HepG2 (cell line): ENCODE data around the gene NDUFS7. TPM values are rescaled to one million over a fixed set of nuclear protein-coding genes. Genes with fewer than 3 reads are reported as not detected.

Source experiments
- ATAC-seq: fragments of 200-7000 bp; cut with Tn5 transposase; 3 replicates; pipeline ENCODE4 v1.9.1; 2020; ENCODE audit warnings: mild to moderate bottlenecking, moderate library complexity
- BruUV-seq: library from RNA; stranded (reverse); fragments of 400-500 nt; replicated peaks from 2 replicates; lab custom pipeline; 2021; lab: Mats Ljungman, UMichigan
- CTCF ChIA-PET: fragments of 300-600 bp; formaldehyde crosslinking; extraction: SDS; loops from one replicate; lab custom pipeline; 2021; ENCODE audit warnings: low total read pairs, inconsistent platforms, low intra/inter-chr PET ratio; lab: Yijun Ruan, JAX
- POLR2A ChIA-PET: fragments of 350-600 bp; sonication (Branson Sonifier 250); formaldehyde crosslinking; loops from one replicate; lab custom pipeline; 2020; ENCODE audit warnings: antibody characterized with exemption, inconsistent platforms; lab: Yijun Ruan, JAX
- DNase-seq: peaks from one replicate; pipeline ENCODE4 v3.0.0-alpha.2; 2015; ENCODE audit warnings: low spot score
- FAIRE-seq: peaks from 3 replicates; lab custom pipeline; 2011; peaks lifted over from hg19 to GRCh38; lab: Jason Lieb, UNC
- H2AFZ ChIP-seq: one replicate; pipeline ENCODE4 v1.6.1; 2011; ENCODE audit warnings: low read length, inconsistent platforms
- H3K27ac ChIP-seq: fragments of 300-600 bp; 3 replicates; pipeline ENCODE4 v1.8.0; 2011; ENCODE audit warnings: mixed run types, mild to moderate bottlenecking, mixed read lengths, low read length, inconsistent platforms; ENCODE audit not compliant: insufficient read depth; ENCODE audit errors: extremely low read length
- H3K27me3 ChIP-seq, 2 experiments: fragments of 200-600 bp in 1 of 2; 2 replicates in 1 of 2; 3 replicates in 1 of 2; pipeline versions ENCODE4 v1.6.0 to v1.8.0; 2011; ENCODE audit warnings: low read length in 2 of 2, mild to moderate bottlenecking in 2 of 2, moderate library complexity in 2 of 2, inconsistent platforms in 1 of 2; ENCODE audit not compliant: insufficient read depth in 2 of 2, control insufficient read depth in 1 of 2
- H3K36me3 ChIP-seq, 2 experiments: fragments of 200-600 bp in 1 of 2; replicated peaks in 1 of 2; 2 replicates in 1 of 2; 3 replicates in 1 of 2; pipeline versions ENCODE4 v1.5.1 to v1.8.0; 2011; ENCODE audit warnings: low read length in 2 of 2, inconsistent platforms in 1 of 2; ENCODE audit not compliant: insufficient read depth in 2 of 2, control insufficient read depth in 1 of 2
- H3K4me1 ChIP-seq: 2 replicates; pipeline ENCODE4 v1.5.1; 2012; ENCODE audit warnings: low read length, inconsistent platforms; ENCODE audit not compliant: insufficient read depth
- H3K4me2 ChIP-seq: 2 replicates; pipeline ENCODE4 v1.6.0; 2011; ENCODE audit warnings: low read depth, low read length, inconsistent platforms
- H3K4me3 ChIP-seq, 3 experiments: fragments of 200-600 bp in 1 of 3; sonication (generic), shearing (Covaris generic) in 1 of 3; replicated peaks in 1 of 3; 2 replicates each; pipeline ENCODE4 v1.5.1; 2011 to 2016; ENCODE audit warnings: low read length in 3 of 3, inconsistent platforms in 2 of 3, low read depth in 2 of 3, mild to moderate bottlenecking in 2 of 3, control low read depth in 1 of 3, mixed read lengths in 1 of 3; ENCODE audit not compliant: insufficient read depth in 1 of 3
- H3K79me2 ChIP-seq: one replicate; pipeline ENCODE4 v1.6.1; 2011; ENCODE audit warnings: low read length, inconsistent platforms; ENCODE audit not compliant: insufficient read depth
- H3K9ac ChIP-seq: 2 replicates; pipeline ENCODE4 v1.6.0; 2011; ENCODE audit warnings: mild to moderate bottlenecking, low read depth, low read length, inconsistent platforms; ENCODE audit not compliant: insufficient read depth
- H3K9me3 ChIP-seq: 2 replicates; pipeline ENCODE4 v1.5.1; 2012; ENCODE audit warnings: mild to moderate bottlenecking, low read length
- H4K20me1 ChIP-seq: 2 replicates; pipeline ENCODE4 v1.6.0; 2011; ENCODE audit warnings: inconsistent platforms, mild to moderate bottlenecking, low read length, moderate library complexity; ENCODE audit not compliant: insufficient read depth
- BORCS8-MEF2B ChIP-seq: sonication (generic); formaldehyde crosslinking; IDR thresholded peaks from 2 replicates; pipeline ENCODE4 v1.8.0; 2022; ENCODE audit warnings: mild to moderate bottlenecking, missing genetic modification reagents
- CAMTA2 ChIP-seq: sonication (generic); formaldehyde crosslinking; IDR thresholded peaks from 2 replicates; pipeline ENCODE4 v1.4.0; 2020; ENCODE audit warnings: mild to moderate bottlenecking, missing genetic modification reagents, borderline replicate concordance
- DNMT3B ChIP-seq: conservative IDR thresholded peaks from 2 replicates; pipeline ENCODE4 v1.6.1; 2016; ENCODE audit warnings: missing biosample characterization, control low read depth
- HIC2 ChIP-seq: sonication (generic); formaldehyde crosslinking; IDR thresholded peaks from 2 replicates; pipeline ENCODE4 v1.9.0; 2022; ENCODE audit warnings: low read depth, missing genetic modification reagents
- HNRNPLL ChIP-seq: fragments of 200-400 bp; formaldehyde crosslinking; IDR thresholded peaks from 2 replicates; pipeline ENCODE4 v1.6.1; 2017; ENCODE audit warnings: mild to moderate bottlenecking, low read depth, low read length; ENCODE audit not compliant: poor library complexity, severe bottlenecking
- HNRNPUL1 ChIP-seq: fragments of 200-400 bp; formaldehyde crosslinking; IDR thresholded peaks from 2 replicates; pipeline ENCODE4 v1.6.1; 2017; ENCODE audit warnings: low read depth, mild to moderate bottlenecking, low read length, moderate library complexity
- KLF15 ChIP-seq: sonication (generic); formaldehyde crosslinking; IDR thresholded peaks from 2 replicates; pipeline ENCODE4 v1.8.1; 2023; ENCODE audit warnings: borderline replicate concordance, mild to moderate bottlenecking, inconsistent platforms, missing genetic modification reagents, mixed read lengths
- MTF2 ChIP-seq: sonication (generic); formaldehyde crosslinking; IDR thresholded peaks from 2 replicates; pipeline ENCODE4 v1.5.0; 2020; ENCODE audit warnings: missing genetic modification reagents, borderline replicate concordance
- NR2F1 ChIP-seq, 2 experiments: fragments of 450-650 bp in 1 of 2; formaldehyde crosslinking in 1 of 2; IDR thresholded peaks; 2 replicates each; pipeline versions ENCODE4 v1.5.0 to v1.6.1; 2016 to 2020; ENCODE audit warnings: mild to moderate bottlenecking in 1 of 2, missing compliant biosample characterization in 1 of 2, missing genetic modification reagents in 1 of 2, moderate library complexity in 1 of 2
- RNF2 ChIP-seq: fragments of 450-650 bp; conservative IDR thresholded peaks from 2 replicates; pipeline ENCODE4 v1.6.1; 2016; ENCODE audit warnings: low read depth
- SRF ChIP-seq: IDR thresholded peaks from 2 replicates; pipeline ENCODE4 v1.6.1; 2011; ENCODE audit warnings: mild to moderate bottlenecking, low read depth, low read length, moderate library complexity
- STAG1 ChIP-seq: sonication (generic); formaldehyde crosslinking; IDR thresholded peaks from 2 replicates; pipeline ENCODE4 v1.4.0; 2020; ENCODE audit warnings: missing genetic modification reagents
- TAF1 ChIP-seq: sonication (generic); formaldehyde crosslinking; IDR thresholded peaks from 2 replicates; pipeline ENCODE4 v1.4.0; 2020; ENCODE audit warnings: missing genetic modification reagents
- U2AF1 ChIP-seq: fragments of 200-400 bp; formaldehyde crosslinking; optimal IDR thresholded peaks from 2 replicates; pipeline ENCODE3; 2017; ENCODE audit warnings: mild to moderate bottlenecking, low read depth, low read length
- ZFP36L2 ChIP-seq: sonication (generic); formaldehyde crosslinking; IDR thresholded peaks from 2 replicates; pipeline ENCODE4 v1.4.0; 2020; ENCODE audit warnings: missing genetic modification reagents
- ZNF253 ChIP-seq: sonication (generic); formaldehyde crosslinking; IDR thresholded peaks from 2 replicates; pipeline ENCODE4 v1.8.0; 2022; ENCODE audit warnings: mild to moderate bottlenecking, missing genetic modification reagents, borderline replicate concordance
- ZNF34 ChIP-seq: sonication (generic); formaldehyde crosslinking; IDR thresholded peaks from 2 replicates; pipeline ENCODE4 v1.4.0; 2020; ENCODE audit warnings: mild to moderate bottlenecking, missing genetic modification reagents, borderline replicate concordance
- ZNF343 ChIP-seq: sonication (generic); formaldehyde crosslinking; IDR thresholded peaks from 2 replicates; pipeline ENCODE4 v1.4.0; 2020; ENCODE audit warnings: mild to moderate bottlenecking, missing genetic modification reagents
- ZNF468 ChIP-seq: sonication (generic); formaldehyde crosslinking; IDR thresholded peaks from 2 replicates; pipeline ENCODE4 v1.8.0; 2022; ENCODE audit warnings: mild to moderate bottlenecking, moderate library complexity, missing genetic modification reagents
- ZNF496 ChIP-seq: sonication (generic); formaldehyde crosslinking; IDR thresholded peaks from 2 replicates; pipeline ENCODE4 v1.8.1; 2023; ENCODE audit warnings: mild to moderate bottlenecking, moderate library complexity, missing genetic modification reagents; ENCODE audit not compliant: insufficient replicate concordance
- ZNF883 ChIP-seq: sonication (generic); formaldehyde crosslinking; IDR thresholded peaks from 2 replicates; pipeline ENCODE4 v1.5.1; 2020; ENCODE audit warnings: mild to moderate bottlenecking, missing genetic modification reagents; ENCODE audit errors: not compliant biosample characterization
- WGBS: methylation state at CpG from one replicate; pipeline ENCODE4 v1.1.6; 2017; ENCODE audit warnings: low lambda C conversion rate; 5-methylcytosine and 5-hydroxymethylcytosine counted together
- in situ Hi-C: cut with HindIII; loops from 2 replicates; pipeline ENCODE4 v1.10.0; 2017; ENCODE audit warnings: low pct_unique_long_range_greater_than_20kb; ENCODE audit not compliant: extremely low pct_ligation_motif_present
- intact Hi-C: fragments of 100-400 bp; cut with micrococcal nuclease; formaldehyde crosslinking; loops from one replicate; pipeline ENCODE4 v1.10.0; 2022; ENCODE audit not compliant: unreplicated experiment
- polyA plus RNA-seq, 8 experiments: library from polyadenylated mRNA; depleted of rRNA in 3 of 8; stranded (reverse) in 7 of 8; unstranded in 1 of 8; fragments of >200 nt; fragmentation: Illumina TruSeq in 4 of 8; extraction: Trizol in 4 of 8; gene quantifications; 2 replicates each; pipeline versions ENCODE4 v1.2.1 to v1.2.3, GENCODE V29; 2011 to 2016; ENCODE audit warnings: low read depth in 4 of 8, missing spikeins in 1 of 8, mixed read lengths in 1 of 8; ENCODE audit not compliant: insufficient read depth in 1 of 8
- total RNA-seq, 5 experiments: library from RNA; depleted of rRNA; stranded (reverse); fragments of >200 nt; fragmentation: Illumina TruSeq; extraction: Trizol; gene quantifications; 2 replicates each; pipeline ENCODE4 v1.2.3, GENCODE V29; 2016; ENCODE audit warnings: low read depth in 1 of 5
- TF ChIP-seq, protein P1 (sequence below): sonication (generic); formaldehyde crosslinking; IDR thresholded peaks from 2 replicates; pipeline ENCODE4 v1.4.0; 2020; ENCODE audit warnings: mild to moderate bottlenecking, missing genetic modification reagents

The NDUFS7 gene
- total and polyA plus RNA-seq, 2 of the 13 experiments (the other 11 are each of a cell fraction or from before 2014, with no cell fraction given): 34.3 to 66.9 TPM

GRCh38 chr19:1400281-1401137, 16.8 kb downstream of the NDUFS7 start:
- ChIA-PET CTCF (no interaction called here), POLR2A (interaction anchor here (0.7 to 1.2 kb wide), 2 partner anchors 27 to 131 kb away, joined by 3 to 4 read pairs; partner anchors contain the start of gene CIRBP)
- WGBS: 5% methylated on average over 14 of the region's 36 CpGs
- H3K79me2 ChIP-seq: no peaks in the 10 kb centered on the region
- peak overlapping the region; percentile 70 to 91 (median 78) for H3K4me3 ChIP-seq
- 0 out of 5 replicates have a peak, but pooled peaks cover 0 to 2% of the 10 kb centered on the region in 2 experiments for H3K36me3 ChIP-seq
- peak overlapping the region; percentile 98 for H3K4me2 ChIP-seq
- no peaks in the 10 kb centered on the region for H3K9me3 ChIP-seq
- H3K9ac ChIP-seq: peak overlapping the region; percentile 75
- BruUV-seq: TSS peak; percentile 25
- no peaks in the 10 kb centered on the region for H4K20me1 ChIP-seq
- in situ Hi-C loops: no loop called here
- FAIRE-seq: peak; percentile 92
- H3K27me3 ChIP-seq: no peaks in the 10 kb centered on the region
- no peak overlapping the region for H2AFZ ChIP-seq
- peak overlapping the region; percentile 85 for H3K27ac ChIP-seq
- ATAC-seq: peak; percentile 61
- DNase-seq: peak; percentile 96
- intact Hi-C loops: no loop called here
- H3K4me1 ChIP-seq: peaks cover 51% of the 10 kb centered on the region
- TF ChIP-seq HIC2 (CRISPR knock-in tag) (no peak; the same call in 1 of the 2 replicates), ZNF468 (CRISPR knock-in tag) (no peak), MTF2 (CRISPR knock-in tag) (no peak), BORCS8-MEF2B (peak; percentile 4; the same call in 1 of the 2 replicates), HNRNPLL (peak; percentile 43), KLF15 (CRISPR knock-in tag) (no peak), DNMT3B (CRISPR knock-in tag) (no peak), ZNF253 (CRISPR knock-in tag) (no peak; the same call in 1 of the 2 replicates), RNF2 (no peak), NR2F1 (CRISPR knock-in tag; IDR thresholded peaks at IDR 0.05) (peak in 1 of 2 experiments; percentile 36; a peak in 1 of 4 replicates), ZNF883 (CRISPR knock-in tag) (no peak), HNRNPUL1 (no peak), TAF1 (CRISPR knock-in tag) (peak; percentile 66; the same call in 1 of the 2 replicates), ZNF343 (CRISPR knock-in tag) (no peak), SRF (no peak), STAG1 (CRISPR knock-in tag) (peak; percentile 4; the same call in 1 of the 2 replicates), ZNF34 (CRISPR knock-in tag) (0 out of 2 replicates have a peak, but pooled peaks have one; percentile 42), U2AF1 (no peak), ZFP36L2 (CRISPR knock-in tag) (no peak), CAMTA2 (CRISPR knock-in tag) (no peak), ZNF496 (no peak)
- TF ChIP-seq, protein P1, sequence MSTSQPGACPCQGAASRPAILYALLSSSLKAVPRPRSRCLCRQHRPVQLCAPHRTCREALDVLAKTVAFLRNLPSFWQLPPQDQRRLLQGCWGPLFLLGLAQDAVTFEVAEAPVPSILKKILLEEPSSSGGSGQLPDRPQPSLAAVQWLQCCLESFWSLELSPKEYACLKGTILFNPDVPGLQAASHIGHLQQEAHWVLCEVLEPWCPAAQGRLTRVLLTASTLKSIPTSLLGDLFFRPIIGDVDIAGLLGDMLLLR (CRISPR knock-in tag): peak; percentile 45; the same call in 1 of the 2 replicates
